Transverse colon (tissue), 4 donors: ENCODE measurements around the gene MYH11.

Experiments used
- POLR2A ChIP-seq: fragments of 450-650 bp; IDR thresholded peaks from one replicate; pipeline ENCODE4 v1.6.1; 2016; ENCODE audit warnings: antibody characterized with exemption, mild to moderate bottlenecking, moderate library complexity
- POLR2AphosphoS5 ChIP-seq, 3 donors: sonication (generic); formaldehyde crosslinking; IDR thresholded peaks; one replicate each; pipeline ENCODE4 v1.6.1; 2016; ENCODE audit warnings: antibody characterized with exemption in 3 of 3
- TF ChIP-seq, protein P1 (sequence below), 5 experiments: fragments of 200-600 bp in 3 of 5; fragments of 450-650 bp in 2 of 5; sonication (generic) in 3 of 5; IDR thresholded peaks; 1 replicate in 2 of 5; 2 replicates in 3 of 5; pipeline ENCODE4 v1.5.1; 2016 to 2017; ENCODE audit warnings: antibody characterized with exemption in 5 of 5, inconsistent platforms in 3 of 5, mild to moderate bottlenecking in 2 of 5, moderate library complexity in 1 of 5

DNA sequence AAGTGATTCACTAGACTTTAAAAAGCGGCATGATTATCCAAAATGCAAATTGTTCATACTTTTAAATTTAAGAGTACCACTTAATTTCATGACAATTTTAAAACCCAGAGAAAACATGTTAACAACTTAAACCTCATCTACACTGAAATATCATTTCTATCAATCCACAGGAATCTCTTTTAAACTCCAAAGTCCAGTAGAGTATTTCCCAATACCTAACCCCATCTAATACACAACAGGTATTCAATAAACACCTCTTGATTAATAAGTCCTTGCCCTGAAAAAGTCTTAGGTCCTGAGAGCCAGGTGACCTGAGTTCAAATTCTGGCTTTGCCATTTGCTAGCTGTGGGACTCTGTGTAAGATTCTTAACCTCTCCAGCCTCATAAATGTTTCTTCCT lies 16.9 kb upstream of the MYH11 start:
- TF ChIP-seq, protein P1, sequence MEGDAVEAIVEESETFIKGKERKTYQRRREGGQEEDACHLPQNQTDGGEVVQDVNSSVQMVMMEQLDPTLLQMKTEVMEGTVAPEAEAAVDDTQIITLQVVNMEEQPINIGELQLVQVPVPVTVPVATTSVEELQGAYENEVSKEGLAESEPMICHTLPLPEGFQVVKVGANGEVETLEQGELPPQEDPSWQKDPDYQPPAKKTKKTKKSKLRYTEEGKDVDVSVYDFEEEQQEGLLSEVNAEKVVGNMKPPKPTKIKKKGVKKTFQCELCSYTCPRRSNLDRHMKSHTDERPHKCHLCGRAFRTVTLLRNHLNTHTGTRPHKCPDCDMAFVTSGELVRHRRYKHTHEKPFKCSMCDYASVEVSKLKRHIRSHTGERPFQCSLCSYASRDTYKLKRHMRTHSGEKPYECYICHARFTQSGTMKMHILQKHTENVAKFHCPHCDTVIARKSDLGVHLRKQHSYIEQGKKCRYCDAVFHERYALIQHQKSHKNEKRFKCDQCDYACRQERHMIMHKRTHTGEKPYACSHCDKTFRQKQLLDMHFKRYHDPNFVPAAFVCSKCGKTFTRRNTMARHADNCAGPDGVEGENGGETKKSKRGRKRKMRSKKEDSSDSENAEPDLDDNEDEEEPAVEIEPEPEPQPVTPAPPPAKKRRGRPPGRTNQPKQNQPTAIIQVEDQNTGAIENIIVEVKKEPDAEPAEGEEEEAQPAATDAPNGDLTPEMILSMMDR (IDR thresholded peaks at IDR 0.05), result no peak
- TF ChIP-seq POLR2A (no peak), POLR2AphosphoS5 (IDR thresholded peaks at IDR 0.05) (no peak)
